ENCODE measurements around the gene IGF1.

IGF1 gene

GRCh38 chr12:102436867-102437266 is 43.5 kb downstream of the IGF1 start:
- Histone ChIP-seq H3K36me3 (ENCODE audit: low read depth) (no peaks in the 10 kb centered on the region), H3K27ac (ENCODE audit: poor library complexity, severe bottlenecking) (no peak overlapping the region), H3K4me1 (ENCODE audit: insufficient read depth, poor library complexity, severe bottlenecking) (no peaks in the 10 kb centered on the region), H3K4me3 (ENCODE audit: severe bottlenecking) (no peak overlapping the region), H3K27me3 (ENCODE audit: insufficient read depth, poor library complexity, severe bottlenecking) (no peaks in the 10 kb centered on the region), H3K9me3 (ENCODE audit: severe bottlenecking) (no peaks in the 10 kb centered on the region)
- ATAC-seq (ENCODE audit: low read depth) = no peak
- TF ChIP-seq CTCF (IDR thresholded peaks at IDR 0.05; ENCODE audit: poor library complexity, severe bottlenecking) = no peak
- no peak for DNase-seq (ENCODE audit: low spot score)

- Histone ChIP-seq H3K36me3 (ENCODE audit: low read depth) (no peaks in the 10 kb centered on the region), H3K4me1 (ENCODE audit: insufficient read depth, poor library complexity, severe bottlenecking) (no peaks in the 10 kb centered on the region), H3K27ac (ENCODE audit: poor library complexity, severe bottlenecking) (no peak overlapping the region), H3K27me3 (ENCODE audit: insufficient read depth, poor library complexity, severe bottlenecking) (no peaks in the 10 kb centered on the region), H3K9me3 (ENCODE audit: severe bottlenecking) (no peaks in the 10 kb centered on the region), H3K4me3 (ENCODE audit: severe bottlenecking) (no peak overlapping the region)
- DNase-seq (ENCODE audit: low spot score) (no peak), ATAC-seq (ENCODE audit: low read depth) (no peak)
- no peak for TF ChIP-seq CTCF (IDR thresholded peaks at IDR 0.05; ENCODE audit: poor library complexity, severe bottlenecking)
Observed at GRCh38 chr12:102435827-102436436, 44.4 kb downstream of the IGF1 start.

- no peak overlapping the region for H3K27ac ChIP-seq (ENCODE audit: poor library complexity, severe bottlenecking)
- H3K4me1 ChIP-seq (ENCODE audit: insufficient read depth, poor library complexity, severe bottlenecking) = no peaks in the 10 kb centered on the region
- no peak for ATAC-seq (ENCODE audit: low read depth)
- DNase-seq (ENCODE audit: low spot score) = no peak
- TF ChIP-seq CTCF (IDR thresholded peaks at IDR 0.05; ENCODE audit: poor library complexity, severe bottlenecking) = no peak
- no peaks in the 10 kb centered on the region for H3K27me3 ChIP-seq (ENCODE audit: insufficient read depth, poor library complexity, severe bottlenecking)
- no peaks in the 10 kb centered on the region for H3K9me3 ChIP-seq (ENCODE audit: severe bottlenecking)
- H3K4me3 ChIP-seq (ENCODE audit: severe bottlenecking) = no peak overlapping the region
- H3K36me3 ChIP-seq (ENCODE audit: low read depth) = no peaks in the 10 kb centered on the region
Observed at GRCh38 chr12:102433304-102433703, 47.1 kb downstream of the IGF1 start.

GRCh38 chr12:102430661-102431060 is 49.7 kb downstream of the IGF1 start:
- Histone ChIP-seq H3K27ac (ENCODE audit: poor library complexity, severe bottlenecking) (no peak overlapping the region), H3K36me3 (ENCODE audit: low read depth) (no peaks in the 10 kb centered on the region), H3K4me3 (ENCODE audit: severe bottlenecking) (no peak overlapping the region), H3K27me3 (ENCODE audit: insufficient read depth, poor library complexity, severe bottlenecking) (no peaks in the 10 kb centered on the region), H3K9me3 (ENCODE audit: severe bottlenecking) (no peaks in the 10 kb centered on the region), H3K4me1 (ENCODE audit: insufficient read depth, poor library complexity, severe bottlenecking) (no peaks in the 10 kb centered on the region)
- no peak for TF ChIP-seq CTCF (IDR thresholded peaks at IDR 0.05; ENCODE audit: poor library complexity, severe bottlenecking)
- ATAC-seq (ENCODE audit: low read depth) = no peak
- no peak for DNase-seq (ENCODE audit: low spot score)
